GM18511 (cell line): ENCODE data around the gene MAPKAPK5.
"Not testable (repeated sequence)": the region's sequence is repeated elsewhere in the genome, so short reads cannot be mapped to it uniquely, and the experiment has no call there.

Source experiments
- ATAC-seq: cut with Tn5 transposase; IDR thresholded peaks from one replicate; pipeline ENCODE4 v1.9.1; 2021; ENCODE audit warnings: mild to moderate bottlenecking, moderate library complexity; ENCODE audit not compliant: unreplicated experiment

Gene MAPKAPK5

GRCh38 chr12:111841750-111842555 is at the start of gene MAPKAPK5:
MAPKAPK5 (plus strand) TSS chr12:111842228; CDS start chr12:111842734, 506 bp downstream.
- ATAC-seq: peak; percentile 91

- ATAC-seq: no peak
Measured at GRCh38 chr12:111792856-111793235, 49.2 kb upstream of the MAPKAPK5 start.

- no peak for ATAC-seq
Measured at GRCh38 chr12:111798182-111798581, 43.8 kb upstream of the MAPKAPK5 start.

GRCh38 chr12:111799758-111800157 is 42.3 kb upstream of the MAPKAPK5 start:
- no peak for ATAC-seq

- no peak for ATAC-seq
Measured at GRCh38 chr12:111803038-111803626, 38.9 kb upstream of the MAPKAPK5 start.

- no peak for ATAC-seq
Measured at GRCh38 chr12:111803851-111804250, 38.2 kb upstream of the MAPKAPK5 start.

GRCh38 chr12:111806304-111806703 is 35.7 kb upstream of the MAPKAPK5 start:
- no peak for ATAC-seq

GRCh38 chr12:111807232-111807631 is 34.8 kb upstream of the MAPKAPK5 start:
- no peak for ATAC-seq

- ATAC-seq: no peak
Measured at GRCh38 chr12:111812881-111813741, 28.9 kb upstream of the MAPKAPK5 start.

- ATAC-seq: no peak
Measured at GRCh38 chr12:111816065-111816615, 25.9 kb upstream of the MAPKAPK5 start.

- not testable (repeated sequence) for ATAC-seq
Measured at GRCh38 chr12:111816898-111817297, 25.1 kb upstream of the MAPKAPK5 start.

GRCh38 chr12:111818340-111818739 is 23.7 kb upstream of the MAPKAPK5 start:
- ATAC-seq: no peak

- ATAC-seq: no peak
Measured at GRCh38 chr12:111819191-111820158, 22.6 kb upstream of the MAPKAPK5 start.

- ATAC-seq: not testable (repeated sequence)
Measured at GRCh38 chr12:111820828-111821227, 21.2 kb upstream of the MAPKAPK5 start.

- no peak for ATAC-seq
Measured at GRCh38 chr12:111822886-111823285, 19.1 kb upstream of the MAPKAPK5 start.

GRCh38 chr12:111823891-111824290 is 18.1 kb upstream of the MAPKAPK5 start:
- no peak for ATAC-seq

- not testable (repeated sequence) for ATAC-seq
Measured at GRCh38 chr12:111824312-111824711, 17.7 kb upstream of the MAPKAPK5 start.

- ATAC-seq: no peak
Measured at GRCh38 chr12:111825509-111825908, 16.5 kb upstream of the MAPKAPK5 start.

- ATAC-seq: no peak
Measured at GRCh38 chr12:111826316-111826715, 15.7 kb upstream of the MAPKAPK5 start.

GRCh38 chr12:111826992-111827391 is 15.0 kb upstream of the MAPKAPK5 start:
- ATAC-seq: no peak
